Gastroesophageal sphincter (tissue), 4 donors: Measurements from ENCODE around the gene ACTN1. TPM values are rescaled to one million over a fixed set of nuclear protein-coding genes. Genes with fewer than 3 reads are reported as not detected.

Experiments used
- ATAC-seq: fragments of 150-250 bp; one replicate; pipeline ENCODE4 v1.9.1; 2016; ENCODE audit warnings: mild to moderate bottlenecking, moderate library complexity
- H3K27ac ChIP-seq, 4 donors: fragments of 200-600 bp; sonication (generic) in 3 of 4; 1 replicate in 3 of 4; 2 replicates in 1 of 4; pipeline ENCODE4 v1.5.1; 2016 to 2019
- H3K27me3 ChIP-seq: fragments of 200-600 bp; sonication (generic); one replicate; pipeline ENCODE4 v1.5.1; 2019
- H3K36me3 ChIP-seq, 2 donors: fragments of 200-600 bp; sonication (generic); one replicate each; pipeline ENCODE4 v1.5.1; 2019; ENCODE audit warnings: control low read depth in 1 of 2
- H3K4me1 ChIP-seq, 3 donors: fragments of 200-600 bp; sonication (generic); 1 replicate in 2 of 3; 2 replicates in 1 of 3; pipeline ENCODE4 v1.5.1; 2016 to 2019; ENCODE audit warnings: control low read depth in 2 of 3
- H3K4me3 ChIP-seq, 2 donors: fragments of 200-600 bp; sonication (generic); one replicate each; pipeline ENCODE4 v1.5.1; 2019; ENCODE audit warnings: mild to moderate bottlenecking in 1 of 2, moderate library complexity in 1 of 2
- H3K9me3 ChIP-seq, 3 donors: fragments of 200-600 bp; sonication (generic); one replicate each; pipeline ENCODE4 v1.5.1; 2017 to 2019; ENCODE audit warnings: control low read depth in 2 of 3
- EP300 ChIP-seq: sonication (generic); formaldehyde crosslinking; IDR thresholded peaks from one replicate; pipeline ENCODE4 v1.6.1; 2017; ENCODE audit warnings: antibody characterized with exemption, mild to moderate bottlenecking
- POLR2A ChIP-seq, 2 donors: fragments of 450-650 bp; IDR thresholded peaks; one replicate each; pipeline ENCODE4 v1.6.1; 2017; ENCODE audit warnings: antibody characterized with exemption in 2 of 2, mild to moderate bottlenecking in 2 of 2, moderate library complexity in 1 of 2
- POLR2AphosphoS5 ChIP-seq: sonication (generic); formaldehyde crosslinking; IDR thresholded peaks from one replicate; pipeline ENCODE4 v1.6.1; 2017; ENCODE audit warnings: antibody characterized with exemption
- WGBS, 2 donors: methylation state at CpG; one replicate each; pipeline ENCODE4 v1.1.5; 2018; ENCODE audit warnings: low coverage in 1 of 2; 5-methylcytosine and 5-hydroxymethylcytosine counted together
- total RNA-seq, 4 donors: library from RNA; depleted of rRNA; stranded (reverse); fragments of >200 nt; gene quantifications; one replicate each; pipeline ENCODE4 v1.1.0, GENCODE V29; 2016
- TF ChIP-seq, protein P1 (sequence below), 4 experiments: fragments of 200-600 bp in 2 of 4; fragments of 450-650 bp in 2 of 4; sonication (generic) in 1 of 4; IDR thresholded peaks; one replicate each; pipeline ENCODE4 v1.5.1; 2017 to 2019; ENCODE audit warnings: antibody characterized with exemption in 4 of 4, mild to moderate bottlenecking in 2 of 4, moderate library complexity in 2 of 4

ACTN1 gene
- total RNA-seq, 4 donors from 2014 or later, result 776 to 1,910 (median 969) TPM

DNA sequence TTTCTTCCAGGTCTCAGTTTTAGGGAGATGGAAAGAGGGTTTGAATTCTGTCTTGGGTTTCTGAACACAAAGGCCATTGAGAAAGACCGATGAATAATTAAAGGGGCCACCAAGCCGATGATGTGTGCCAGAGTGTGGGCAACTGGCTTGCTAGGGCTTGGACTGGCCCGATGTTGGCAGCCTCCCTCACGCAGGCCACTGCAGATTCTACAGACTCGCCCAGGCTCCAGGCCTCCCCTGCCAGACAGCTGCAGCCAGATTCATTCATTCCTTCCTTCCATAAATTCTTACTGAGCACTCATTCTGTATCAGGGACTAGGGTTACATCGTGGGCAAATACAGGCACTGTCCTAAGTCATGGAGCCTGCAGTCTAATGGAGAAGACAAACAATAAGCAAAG lies 34.9 kb downstream of the ACTN1 start:
- Histone ChIP-seq H3K4me1 (peaks cover 11 to 100% (median 89%) of the 10 kb centered on the region in 3 donors), H3K27ac (peak overlapping the region; percentile 89 to 99 (median 94)), H3K9me3 (no peaks in the 10 kb centered on the region), H3K4me3 (no peak overlapping the region), H3K27me3 (no peaks in the 10 kb centered on the region), H3K36me3 (peaks cover 0 to 6% of the 10 kb centered on the region in 2 donors)
- TF ChIP-seq POLR2AphosphoS5 (no peak), POLR2A (IDR thresholded peaks at IDR 0.05) (no peak), EP300 (no peak)
- TF ChIP-seq, protein P1, sequence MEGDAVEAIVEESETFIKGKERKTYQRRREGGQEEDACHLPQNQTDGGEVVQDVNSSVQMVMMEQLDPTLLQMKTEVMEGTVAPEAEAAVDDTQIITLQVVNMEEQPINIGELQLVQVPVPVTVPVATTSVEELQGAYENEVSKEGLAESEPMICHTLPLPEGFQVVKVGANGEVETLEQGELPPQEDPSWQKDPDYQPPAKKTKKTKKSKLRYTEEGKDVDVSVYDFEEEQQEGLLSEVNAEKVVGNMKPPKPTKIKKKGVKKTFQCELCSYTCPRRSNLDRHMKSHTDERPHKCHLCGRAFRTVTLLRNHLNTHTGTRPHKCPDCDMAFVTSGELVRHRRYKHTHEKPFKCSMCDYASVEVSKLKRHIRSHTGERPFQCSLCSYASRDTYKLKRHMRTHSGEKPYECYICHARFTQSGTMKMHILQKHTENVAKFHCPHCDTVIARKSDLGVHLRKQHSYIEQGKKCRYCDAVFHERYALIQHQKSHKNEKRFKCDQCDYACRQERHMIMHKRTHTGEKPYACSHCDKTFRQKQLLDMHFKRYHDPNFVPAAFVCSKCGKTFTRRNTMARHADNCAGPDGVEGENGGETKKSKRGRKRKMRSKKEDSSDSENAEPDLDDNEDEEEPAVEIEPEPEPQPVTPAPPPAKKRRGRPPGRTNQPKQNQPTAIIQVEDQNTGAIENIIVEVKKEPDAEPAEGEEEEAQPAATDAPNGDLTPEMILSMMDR (IDR thresholded peaks at IDR 0.05), result no peak
- WGBS, 2 donors, result 12% methylated on average over 3 of the region's 6 CpGs; no CpG with 5 or more reads in 1 of the 2 donors
- no peak for ATAC-seq

DNA sequence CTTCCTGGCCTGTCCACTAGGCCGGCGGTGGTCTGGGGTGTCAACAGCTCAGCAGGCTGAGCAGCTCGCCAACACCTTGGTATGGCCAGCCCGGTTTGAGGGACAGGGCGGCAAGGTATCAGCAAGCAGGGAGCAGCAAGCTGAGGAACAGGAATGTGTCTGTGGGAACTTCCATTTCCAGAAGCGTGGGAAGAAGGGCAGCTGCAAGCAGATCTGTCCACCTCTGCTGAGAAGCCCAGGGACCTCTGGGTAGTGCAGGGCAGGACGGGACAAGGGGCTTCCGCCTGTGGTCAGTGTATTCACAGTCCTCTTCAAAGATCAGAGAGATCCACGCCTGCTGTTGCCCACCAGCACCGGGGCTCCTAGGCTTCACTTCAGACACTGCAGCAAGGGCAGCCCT lies 36.0 kb downstream of the ACTN1 start:
- WGBS, 2 donors, result 60% methylated on average over 1 of the region's 10 CpGs; no CpG with 5 or more reads in 1 of the 2 donors
- no peak overlapping the region for H3K4me3 ChIP-seq
- peaks cover 9 to 100% (median 90%) of the 10 kb centered on the region in 3 donors for H3K4me1 ChIP-seq
- H3K27me3 ChIP-seq, result no peaks in the 10 kb centered on the region
- no peak for ATAC-seq
- H3K9me3 ChIP-seq, result no peaks in the 10 kb centered on the region
- H3K36me3 ChIP-seq, result peaks cover 0 to 6% of the 10 kb centered on the region in 2 donors
- H3K27ac ChIP-seq, result peak overlapping the region; percentile 2 to 99 (median 94)
- TF ChIP-seq POLR2AphosphoS5 (no peak), POLR2A (IDR thresholded peaks at IDR 0.05) (no peak), EP300 (no peak)
- TF ChIP-seq, protein P1 (IDR thresholded peaks at IDR 0.05), result no peak

DNA sequence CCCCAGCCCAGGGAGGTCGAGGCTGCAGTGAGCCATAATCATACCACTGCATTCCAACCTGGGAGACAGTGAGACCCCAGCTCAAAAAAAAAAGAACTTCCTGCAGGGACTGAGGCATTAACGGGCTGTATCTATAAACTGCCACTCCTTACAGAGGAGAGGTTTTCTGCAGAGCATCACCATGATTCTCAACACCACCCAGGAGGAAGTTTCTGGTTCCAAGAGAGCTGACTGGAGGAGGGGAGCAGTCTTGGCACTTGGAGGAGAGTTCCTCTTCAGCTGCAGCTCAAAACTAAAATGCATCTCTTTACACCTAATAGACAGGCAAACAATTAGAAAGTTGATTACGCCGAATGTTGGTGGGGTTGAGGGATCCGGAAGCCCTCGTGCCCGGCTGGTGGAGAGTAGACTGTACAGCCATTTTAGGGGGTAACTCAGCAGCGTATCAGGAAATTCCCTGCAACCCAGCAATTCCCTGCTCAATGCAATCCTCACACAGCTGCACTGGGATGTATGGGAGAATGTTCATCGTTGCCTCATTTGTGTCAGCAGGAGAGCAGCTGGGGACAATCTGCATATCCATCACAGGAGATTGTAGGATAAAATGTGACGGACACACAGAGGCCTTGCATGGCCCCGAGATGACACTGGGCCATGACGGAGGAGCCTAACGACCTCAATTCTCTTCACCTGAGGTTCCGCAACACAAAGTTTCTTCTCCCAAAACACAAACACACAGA lies 36.6 kb downstream of the ACTN1 start:
- Histone ChIP-seq H3K36me3 (peaks cover 0 to 6% of the 10 kb centered on the region in 2 donors), H3K9me3 (no peaks in the 10 kb centered on the region), H3K4me1 (peaks cover 9 to 100% (median 90%) of the 10 kb centered on the region in 3 donors), H3K4me3 (no peak overlapping the region), H3K27me3 (no peaks in the 10 kb centered on the region), H3K27ac (peak overlapping the region; percentile 2 to 99 (median 94))
- ATAC-seq, result no peak
- 0 to 42% methylated on average over 1 to 9 of the region's 14 CpGs for WGBS, 2 donors
- TF ChIP-seq, protein P1 (IDR thresholded peaks at IDR 0.05), result no peak
- TF ChIP-seq POLR2AphosphoS5 (no peak), POLR2A (IDR thresholded peaks at IDR 0.05) (no peak), EP300 (no peak)

DNA sequence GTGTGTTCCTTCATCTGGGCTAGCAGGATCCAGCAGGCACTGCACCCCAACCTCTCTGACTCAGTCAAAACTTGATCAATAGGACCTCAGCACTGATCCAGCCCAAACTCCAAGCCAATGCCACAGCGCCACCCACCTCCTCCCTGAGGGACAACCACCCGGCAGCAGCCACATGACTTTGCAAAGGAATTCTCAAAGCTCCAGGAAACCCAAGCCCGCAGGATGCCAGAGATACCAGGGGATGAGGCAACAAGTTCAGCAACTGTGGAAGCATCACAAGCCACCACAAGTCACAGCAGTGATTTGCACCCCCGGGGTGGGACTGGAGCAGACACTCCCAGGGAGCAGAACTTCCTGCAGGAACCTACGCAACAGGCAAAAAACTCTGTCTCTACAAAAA lies 37.3 kb downstream of the ACTN1 start:
- Histone ChIP-seq H3K4me1 (peaks cover 7 to 100% (median 88%) of the 10 kb centered on the region in 3 donors), H3K27me3 (no peaks in the 10 kb centered on the region), H3K36me3 (peaks cover 0 to 6% of the 10 kb centered on the region in 2 donors), H3K9me3 (no peaks in the 10 kb centered on the region), H3K4me3 (no peak overlapping the region), H3K27ac (peak overlapping the region; percentile 85 to 99 (median 94))
- ATAC-seq, result peak; percentile 61
- peak; percentile 87 for TF ChIP-seq POLR2AphosphoS5
- no peak for TF ChIP-seq EP300
- no peak for TF ChIP-seq POLR2A (IDR thresholded peaks at IDR 0.05)
- TF ChIP-seq, protein P1 (IDR thresholded peaks at IDR 0.05), result peak in 3 of 4 experiments; percentile 49 to 71 (median 66)
- 45% methylated on average over 5 of the region's 5 CpGs; no CpG with 5 or more reads in 1 of the 2 donors for WGBS, 2 donors
